HG03575 (cell line): Measurements from ENCODE around the gene AXIN1.
"Not testable (repeated sequence)": the region's sequence is repeated elsewhere in the genome, so short reads cannot be mapped to it uniquely, and the experiment has no call there.

Experiments used
- ATAC-seq: cut with Tn5 transposase; IDR thresholded peaks from one replicate; pipeline ENCODE4 v1.9.1; 2021; ENCODE audit not compliant: unreplicated experiment, insufficient number of reproducible peaks, low FRiP score; ENCODE audit errors: extremely low read depth

Gene AXIN1

DNA sequence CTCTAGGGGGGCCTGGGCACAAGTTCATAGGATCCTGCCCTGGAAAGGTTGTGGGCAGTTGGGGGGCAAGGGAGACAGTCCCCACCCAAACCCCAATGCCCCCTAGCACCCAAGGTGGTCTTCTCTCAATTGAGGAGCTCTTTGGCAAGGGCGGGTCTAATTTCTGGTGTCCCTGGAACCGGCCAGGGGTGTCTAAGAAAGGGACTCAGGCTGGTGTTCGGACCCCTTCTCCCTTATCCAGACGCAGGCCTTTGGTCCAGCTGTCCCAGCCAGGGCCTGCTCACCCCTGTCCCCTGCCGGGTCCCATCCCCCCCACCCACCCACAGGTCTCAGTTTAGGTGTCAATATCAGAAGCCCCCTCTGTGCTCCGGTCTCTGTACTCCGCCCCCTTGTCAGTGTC is 73.0 kb downstream of the AXIN1 start:
- ATAC-seq, result no peak

DNA sequence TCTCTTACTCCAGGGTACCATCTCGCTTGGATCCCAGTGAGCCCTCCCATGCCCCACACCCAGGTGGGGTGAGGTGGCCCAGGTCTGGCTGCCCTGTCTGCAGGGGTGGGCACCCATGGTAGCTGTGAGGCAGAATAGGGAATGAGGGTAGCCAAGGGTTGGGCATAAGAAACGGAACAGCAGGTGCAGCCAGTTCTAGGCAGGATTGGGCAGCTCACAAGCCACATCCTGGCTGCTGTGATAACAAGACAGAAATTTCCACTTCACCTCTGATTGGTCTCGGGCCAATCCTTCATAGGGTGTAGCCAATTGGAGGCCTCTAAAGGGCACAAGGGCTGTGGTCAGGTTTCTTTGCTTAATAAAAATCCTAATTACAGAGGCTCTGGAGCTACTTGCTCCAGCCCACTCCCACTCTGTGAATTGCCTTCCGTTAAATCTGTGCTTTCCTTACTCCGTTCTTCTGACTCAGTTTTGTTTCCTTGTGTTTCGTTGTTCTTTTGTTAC is 73.6 kb downstream of the AXIN1 start:
- no peak for ATAC-seq

DNA sequence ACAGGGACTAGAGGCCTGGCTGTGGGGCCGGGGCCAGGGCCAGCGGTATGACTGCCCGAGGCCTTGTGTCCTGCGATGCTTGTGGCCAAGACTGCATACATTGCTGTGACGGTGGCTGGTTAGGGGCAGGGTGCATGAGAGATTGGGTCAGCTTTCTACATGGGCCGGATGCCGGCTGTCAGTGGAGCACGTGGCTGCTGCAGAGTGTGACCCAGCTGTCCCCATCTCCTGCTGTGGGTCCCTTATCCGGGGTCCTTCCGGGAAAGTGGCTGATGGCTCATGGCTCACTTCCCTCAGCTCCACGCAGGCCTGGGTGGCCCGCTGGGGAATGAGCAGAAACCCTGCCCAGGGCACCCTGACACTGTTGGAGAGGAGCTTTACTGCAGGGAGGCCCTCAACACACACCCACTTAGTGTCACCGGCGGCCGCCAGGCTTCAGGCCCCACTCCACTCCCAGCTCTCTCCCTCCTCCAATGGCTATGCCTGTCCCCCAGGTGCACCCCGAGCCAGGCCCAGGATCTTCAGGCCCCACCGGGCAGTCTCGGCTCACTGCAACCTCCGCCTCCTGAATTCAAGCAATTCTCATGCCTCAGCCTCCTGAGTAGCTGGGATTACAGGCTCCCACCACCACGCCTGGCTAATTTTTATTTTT is 76.0 kb downstream of the AXIN1 start:
- ATAC-seq, result no peak

GRCh38 chr16:275786-276232 is 76.7 kb downstream of the AXIN1 start, which contains the start of gene RGS11:
TSS of gene RGS11 (minus strand) at chr16:275944. CDS start at chr16:275911, 33 bp downstream.
- ATAC-seq, result no peak

GRCh38 chr16:275041-275641 is 77.4 kb downstream of the AXIN1 start:
- ATAC-seq, result no peak

- ATAC-seq, result no peak
Observed at GRCh38 chr16:273547-274421, 78.7 kb downstream of the AXIN1 start.

- ATAC-seq, result no peak
Observed at GRCh38 chr16:272633-273546, 79.6 kb downstream of the AXIN1 start.

DNA sequence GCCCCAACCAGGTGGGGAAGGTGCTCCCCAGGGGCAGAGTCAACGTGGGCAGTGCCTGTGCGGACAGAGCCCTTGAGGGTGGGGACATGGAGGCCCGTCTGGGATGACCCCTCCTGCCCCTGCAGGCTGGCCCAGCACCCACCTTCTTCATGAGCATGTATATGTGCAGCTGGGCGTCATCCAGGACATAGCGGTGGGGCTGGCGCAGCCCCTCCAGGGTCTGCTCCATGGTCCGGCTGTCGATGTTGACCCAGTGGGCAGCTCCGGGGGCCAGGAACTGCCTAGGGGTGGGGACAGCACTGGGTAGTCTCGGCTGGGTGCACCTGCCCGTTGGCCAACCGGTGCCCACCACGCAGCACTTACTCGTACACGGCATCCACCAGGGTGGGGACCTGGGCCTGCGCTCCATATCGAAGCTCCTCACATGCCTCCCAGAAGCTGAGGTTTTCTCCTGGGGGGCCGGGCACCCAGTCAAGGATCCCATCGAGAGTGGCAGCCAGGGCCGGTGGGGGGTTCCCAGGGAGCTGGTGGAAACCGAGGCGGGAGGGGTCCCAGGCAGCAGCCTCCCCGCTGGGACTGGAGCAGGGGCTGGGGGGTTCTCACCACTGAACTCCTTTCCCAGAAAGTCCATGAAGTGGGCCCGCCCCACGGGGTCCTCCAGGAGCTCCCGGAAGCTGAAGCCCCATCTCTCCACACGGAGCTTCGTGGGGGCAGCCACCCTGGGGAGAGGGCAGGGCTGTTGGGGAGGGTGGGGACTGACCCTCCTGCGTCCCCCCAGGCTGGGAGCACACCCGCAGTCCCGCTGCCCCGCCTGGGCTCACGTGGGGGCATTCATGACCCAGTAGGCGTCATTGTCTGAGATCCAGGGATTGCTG is 81.9 kb downstream of the AXIN1 start:
- ATAC-seq, result no peak

- no peak for ATAC-seq
Observed at GRCh38 chr16:269061-269796, 83.3 kb downstream of the AXIN1 start.

- ATAC-seq, result no peak
Observed at GRCh38 chr16:268141-269053, 84.1 kb downstream of the AXIN1 start.

- not testable (repeated sequence) for ATAC-seq
Observed at GRCh38 chr16:267562-267961, 85.0 kb downstream of the AXIN1 start.

DNA sequence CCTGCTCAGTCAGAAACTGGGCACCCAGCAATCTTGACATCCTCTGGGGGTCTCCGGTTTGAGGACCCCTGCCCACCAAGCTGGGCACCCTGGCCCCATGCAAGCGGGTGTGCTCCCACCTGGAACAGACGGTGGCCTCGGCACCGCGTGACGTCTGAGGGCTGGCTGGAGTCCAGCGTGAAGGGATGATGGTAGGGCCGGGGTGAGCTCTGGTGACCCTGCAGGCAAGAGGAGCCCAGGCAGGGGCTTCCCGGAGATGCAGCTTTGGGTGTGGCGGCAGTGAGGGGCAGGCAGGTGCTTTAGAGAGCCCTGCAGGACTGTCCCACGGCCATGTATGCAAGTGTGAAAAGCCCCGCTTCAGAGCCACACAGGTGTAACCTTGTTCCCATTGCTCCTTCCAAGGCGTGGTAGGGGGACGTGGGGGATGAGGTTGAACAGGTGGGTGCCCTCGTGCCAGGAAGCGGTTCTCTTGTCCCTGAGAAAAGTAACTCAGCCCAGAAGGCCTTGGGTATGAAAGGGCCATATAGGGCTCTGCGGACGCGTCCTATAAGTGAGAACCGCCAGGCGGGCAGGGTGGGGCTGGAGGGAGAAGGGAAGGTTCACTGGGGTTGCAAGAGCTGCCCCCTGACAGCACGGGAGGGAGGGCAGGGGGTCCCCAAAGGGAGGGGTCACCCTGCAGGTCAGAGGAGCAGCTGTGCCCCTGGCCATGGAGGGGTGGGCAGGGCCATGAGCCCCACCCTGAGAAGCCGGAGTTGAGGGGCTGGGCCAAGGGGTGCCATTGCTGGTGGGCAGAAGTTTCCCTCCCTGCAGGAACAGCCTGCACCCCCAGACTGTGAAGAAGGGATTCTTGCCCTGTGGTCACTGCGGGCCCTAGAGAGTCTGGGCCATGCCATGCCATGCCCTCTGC is 86.0 kb downstream of the AXIN1 start:
- ATAC-seq, result no peak

- no peak for ATAC-seq
Observed at GRCh38 chr16:265711-266110, 86.8 kb downstream of the AXIN1 start.

DNA sequence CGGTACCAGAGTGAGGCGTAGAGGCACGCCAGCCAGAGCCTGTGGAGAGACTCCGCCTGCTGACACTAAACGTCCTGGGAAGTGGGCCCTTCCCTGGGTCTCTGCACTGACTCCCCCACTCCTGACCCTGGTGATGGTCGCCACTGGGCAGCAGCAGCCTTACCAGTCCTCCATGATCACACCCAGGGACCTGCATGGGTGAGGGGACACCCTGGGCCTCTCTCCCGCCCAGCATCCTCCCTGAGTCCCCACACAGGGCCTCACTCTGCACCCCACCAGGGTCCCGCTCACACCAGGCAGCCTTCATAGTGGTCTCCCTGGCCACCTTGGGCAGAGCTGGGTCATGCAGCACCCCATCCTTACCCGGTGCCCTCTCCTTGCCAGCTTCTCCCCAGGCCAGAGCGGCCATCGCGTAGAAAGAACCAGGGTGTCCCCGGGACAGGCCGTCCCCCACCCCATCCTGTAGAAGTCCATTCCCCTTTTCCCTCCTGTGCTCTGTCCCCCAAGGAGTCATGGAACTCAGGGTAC is 87.5 kb downstream of the AXIN1 start:
- ATAC-seq, result no peak

- no peak for ATAC-seq
Observed at GRCh38 chr16:264440-264951, 88.0 kb downstream of the AXIN1 start.
